ENCODE data around the gene ACTL7B.

ACTL7B gene

GRCh38 chr9:108836781-108837180, 19.0 kb downstream of the ACTL7B start:
- TF ChIP-seq CTCF (IDR thresholded peaks at IDR 0.05; ENCODE audit: low read length, missing control alignments), result no peak
- no peak overlapping the region for H3K4me3 ChIP-seq (replicated peaks; ENCODE audit: low read depth, low read length)
- no peak for DNase-seq (ENCODE audit: low read depth)

- no peak for DNase-seq (ENCODE audit: low read depth)
- TF ChIP-seq CTCF (IDR thresholded peaks at IDR 0.05; ENCODE audit: low read length, missing control alignments), result no peak
- no peak overlapping the region for H3K4me3 ChIP-seq (replicated peaks; ENCODE audit: low read depth, low read length)
Observed at GRCh38 chr9:108836319-108836718, 19.5 kb downstream of the ACTL7B start.

- H3K4me3 ChIP-seq (replicated peaks; ENCODE audit: low read depth, low read length), result no peak overlapping the region
- TF ChIP-seq CTCF (IDR thresholded peaks at IDR 0.05; ENCODE audit: low read length, missing control alignments), result no peak
- DNase-seq (ENCODE audit: low read depth), result no peak
Observed at GRCh38 chr9:108835831-108836230, 20.0 kb downstream of the ACTL7B start.

GRCh38 chr9:108834959-108835665, 20.7 kb downstream of the ACTL7B start:
- no peak for TF ChIP-seq CTCF (IDR thresholded peaks at IDR 0.05; ENCODE audit: low read length, missing control alignments)
- peak; percentile 10 for DNase-seq (ENCODE audit: low read depth)
- H3K4me3 ChIP-seq (replicated peaks; ENCODE audit: low read depth, low read length), result no peak overlapping the region

- no peak for DNase-seq (ENCODE audit: low read depth)
- no peak overlapping the region for H3K4me3 ChIP-seq (replicated peaks; ENCODE audit: low read depth, low read length)
- no peak for TF ChIP-seq CTCF (IDR thresholded peaks at IDR 0.05; ENCODE audit: low read length, missing control alignments)
Observed at GRCh38 chr9:108832179-108832500, 23.6 kb downstream of the ACTL7B start.

GRCh38 chr9:108831496-108832178, 24.1 kb downstream of the ACTL7B start:
- TF ChIP-seq CTCF (IDR thresholded peaks at IDR 0.05; ENCODE audit: low read length, missing control alignments), result no peak
- no peak for DNase-seq (ENCODE audit: low read depth)
- H3K4me3 ChIP-seq (replicated peaks; ENCODE audit: low read depth, low read length), result no peak overlapping the region

GRCh38 chr9:108830272-108830671, 25.5 kb downstream of the ACTL7B start:
- no peak for TF ChIP-seq CTCF (IDR thresholded peaks at IDR 0.05; ENCODE audit: low read length, missing control alignments)
- H3K4me3 ChIP-seq (replicated peaks; ENCODE audit: low read depth, low read length), result no peak overlapping the region
- no peak for DNase-seq (ENCODE audit: low read depth)

Data from fibroblast of pulmonary artery (primary cell).